Body of pancreas (tissue), 4 donors: ENCODE measurements around the gene CTSL. TPM values are rescaled to one million over a fixed set of nuclear protein-coding genes. Genes with fewer than 3 reads are reported as not detected.

ENCODE experiments used
- ATAC-seq: fragments of 150-250 bp; one replicate; pipeline ENCODE4 v1.9.1; 2016
- DNase-seq, 4 donors: peaks; one replicate each; pipeline ENCODE4 v3.0.0-alpha.2; 2019
- H3K27ac ChIP-seq, 4 donors: fragments of 200-600 bp; sonication (generic); 1 replicate in 3 of 4; 2 replicates in 1 of 4; pipeline versions ENCODE4 v1.5.1 to v1.6.1; 2016 to 2019; ENCODE audit warnings: mild to moderate bottlenecking in 1 of 4, mixed read lengths in 1 of 4, moderate library complexity in 1 of 4
- H3K27me3 ChIP-seq, 2 donors: fragments of 200-600 bp; sonication (generic); one replicate each; pipeline ENCODE4 v1.6.0; 2016; ENCODE audit warnings: mild to moderate bottlenecking in 1 of 2
- H3K36me3 ChIP-seq, 2 donors: fragments of 200-600 bp; sonication (generic); replicated peaks in 1 of 2; 2 replicates each; pipeline ENCODE4 v1.5.1; 2016; ENCODE audit warnings: low read depth in 2 of 2; ENCODE audit not compliant: insufficient read depth in 1 of 2
- H3K4me1 ChIP-seq: fragments of 200-600 bp; sonication (generic); one replicate; pipeline ENCODE4 v1.6.0; 2016
- H3K4me3 ChIP-seq, 2 donors: fragments of 200-600 bp; sonication (generic); 1 replicate in 1 of 2; 2 replicates in 1 of 2; pipeline ENCODE4 v1.5.1; 2016 to 2019
- H3K9me3 ChIP-seq, 3 donors: fragments of 200-600 bp; sonication (generic); 1 replicate in 2 of 3; 2 replicates in 1 of 3; pipeline ENCODE4 v1.5.1; 2016
- CTCF ChIP-seq, 7 experiments: fragments of 450-650 bp in 4 of 7; fragments of 200-600 bp in 3 of 7; sonication (generic) in 3 of 7; IDR thresholded peaks; one replicate each; pipeline ENCODE4 v1.5.1; 2016 to 2019; ENCODE audit warnings: antibody characterized with exemption in 7 of 7
- POLR2A ChIP-seq, 3 donors: fragments of 450-650 bp; IDR thresholded peaks; one replicate each; pipeline ENCODE4 v1.6.1; 2016; ENCODE audit warnings: antibody characterized with exemption in 3 of 3, mild to moderate bottlenecking in 2 of 3
- WGBS, 2 donors: methylation state at CpG; one replicate each; pipeline ENCODE4 v1.1.5; 2017; 5-methylcytosine and 5-hydroxymethylcytosine counted together
- intact Hi-C: fragments of 100-400 bp; cut with DNase I; formaldehyde crosslinking; loops from one replicate; pipeline ENCODE4 v1.15.1; 2023
- total RNA-seq, 2 donors: library from RNA; depleted of rRNA; stranded (reverse); fragments of >200 nt; gene quantifications; one replicate each; pipeline ENCODE4 v1.1.0, GENCODE V29; 2016

CTSL gene
- total RNA-seq, 2 donors from 2014 or later = 45.8 to 60.2 TPM

GRCh38 chr9:87771316-87772006, 45.5 kb downstream of the CTSL start:
- no peak for DNase-seq
- intact Hi-C loops = no loop called here
- no peaks in the 10 kb centered on the region for H3K9me3 ChIP-seq
- H3K4me1 ChIP-seq = no peaks in the 10 kb centered on the region
- H3K4me3 ChIP-seq = no peak overlapping the region
- H3K36me3 ChIP-seq = no peaks in the 10 kb centered on the region
- WGBS, 2 donors = 55 to 67% methylated on average over 2 to 25 of the region's 25 CpGs
- H3K27me3 ChIP-seq = no peaks in the 10 kb centered on the region
- no peak for ATAC-seq
- no peak overlapping the region for H3K27ac ChIP-seq
- TF ChIP-seq POLR2A (IDR thresholded peaks at IDR 0.05) = no peak
- TF ChIP-seq CTCF (IDR thresholded peaks at IDR 0.05) = no peak

- H3K27ac ChIP-seq = no peak overlapping the region
- no peaks in the 10 kb centered on the region for H3K36me3 ChIP-seq
- no peak for TF ChIP-seq CTCF (IDR thresholded peaks at IDR 0.05)
- no peak for TF ChIP-seq POLR2A (IDR thresholded peaks at IDR 0.05)
- no peak for DNase-seq
- WGBS, 2 donors = 67 to 72% methylated on average over 8 of the region's 8 CpGs
- intact Hi-C loops = no loop called here
- H3K27me3 ChIP-seq = no peaks in the 10 kb centered on the region
- H3K4me1 ChIP-seq = no peaks in the 10 kb centered on the region
- ATAC-seq = no peak
- H3K9me3 ChIP-seq = no peaks in the 10 kb centered on the region
- H3K4me3 ChIP-seq = no peak overlapping the region
These were observed 50.8 kb downstream of the CTSL start for GRCh38 chr9:87776481-87777379.

- ATAC-seq (no peak), DNase-seq (no peak)
- WGBS, 2 donors = 91 to 94% methylated on average over 4 of the region's 4 CpGs
- H3K27ac ChIP-seq = no peak overlapping the region
- intact Hi-C loops = no loop called here
- H3K9me3 ChIP-seq = no peaks in the 10 kb centered on the region
- no peaks in the 10 kb centered on the region for H3K36me3 ChIP-seq
- TF ChIP-seq CTCF (IDR thresholded peaks at IDR 0.05) = no peak
- no peak for TF ChIP-seq POLR2A (IDR thresholded peaks at IDR 0.05)
- no peak overlapping the region for H3K4me3 ChIP-seq
- H3K4me1 ChIP-seq = no peaks in the 10 kb centered on the region
- H3K27me3 ChIP-seq = no peaks in the 10 kb centered on the region
These were observed 53.1 kb downstream of the CTSL start for GRCh38 chr9:87778996-87779395.

Other genes starting within 250 kb of the CTSL start
- gene DAPK1, start 228.3 kb upstream of the CTSL start, total RNA-seq = 100 to 1,000 TPM in 1 of 2 donors, 10 to 100 TPM in 1; 79.6 to 152 TPM
- not detected for gene SPATA31E1, start 156.8 kb downstream of the CTSL start, total RNA-seq
- not detected for gene SPATA31C1, start 191.8 kb downstream of the CTSL start, total RNA-seq
- 1 to 10 TPM; 7.3 to 7.5 TPM for gene CDK20, start 248.4 kb downstream of the CTSL start, total RNA-seq